ENCODE data around the gene RSPO3.

The RSPO3 gene

GRCh38 chr6:127190552-127190951 lies 72.1 kb downstream of the RSPO3 start:
- Histone ChIP-seq H3K4me1 (no peaks in the 10 kb centered on the region), H3K9me3 (no peaks in the 10 kb centered on the region), H3K4me3 (ENCODE audit: low read depth, low read length) (no peak overlapping the region), H3K36me3 (no peaks in the 10 kb centered on the region), H3K27me3 (peaks cover under 1% of the 10 kb centered on the region; the same call in 1 of the 2 replicates)
- peak; percentile 55 for TF ChIP-seq CTCF (IDR thresholded peaks at IDR 0.05; ENCODE audit: low read depth, low read length)
- DNase-seq, result no peak

- Histone ChIP-seq H3K4me1 (no peaks in the 10 kb centered on the region), H3K4me3 (ENCODE audit: low read depth, low read length) (no peak overlapping the region), H3K9me3 (no peaks in the 10 kb centered on the region), H3K27me3 (no peaks in the 10 kb centered on the region; the same call in 1 of the 2 replicates), H3K36me3 (no peaks in the 10 kb centered on the region)
- no peak for TF ChIP-seq CTCF (IDR thresholded peaks at IDR 0.05; ENCODE audit: low read depth, low read length)
- no peak for DNase-seq
Observed at GRCh38 chr6:127191716-127192115, 73.2 kb downstream of the RSPO3 start.

- Histone ChIP-seq H3K27me3 (peaks cover 5% of the 10 kb centered on the region; the same call in 1 of the 2 replicates), H3K36me3 (no peaks in the 10 kb centered on the region), H3K4me3 (ENCODE audit: low read depth, low read length) (no peak overlapping the region), H3K4me1 (no peaks in the 10 kb centered on the region), H3K9me3 (no peaks in the 10 kb centered on the region)
- DNase-seq, result no peak
- no peak for TF ChIP-seq CTCF (IDR thresholded peaks at IDR 0.05; ENCODE audit: low read depth, low read length)
Observed at GRCh38 chr6:127192911-127193541, 74.6 kb downstream of the RSPO3 start.

GRCh38 chr6:127195833-127196232 lies 77.4 kb downstream of the RSPO3 start:
- H3K36me3 ChIP-seq, result no peaks in the 10 kb centered on the region
- H3K4me1 ChIP-seq, result no peaks in the 10 kb centered on the region
- DNase-seq, result no peak
- H3K4me3 ChIP-seq (ENCODE audit: low read depth, low read length), result no peak overlapping the region
- H3K27me3 ChIP-seq, result peaks cover 5% of the 10 kb centered on the region
- H3K9me3 ChIP-seq, result no peaks in the 10 kb centered on the region
- TF ChIP-seq CTCF (IDR thresholded peaks at IDR 0.05; ENCODE audit: low read depth, low read length), result no peak

GRCh38 chr6:127198549-127198948 lies 80.1 kb downstream of the RSPO3 start:
- TF ChIP-seq CTCF (IDR thresholded peaks at IDR 0.05; ENCODE audit: low read depth, low read length), result no peak
- Histone ChIP-seq H3K36me3 (no peaks in the 10 kb centered on the region), H3K4me1 (no peaks in the 10 kb centered on the region), H3K9me3 (no peaks in the 10 kb centered on the region), H3K4me3 (ENCODE audit: low read depth, low read length) (no peak overlapping the region), H3K27me3 (peaks cover 5% of the 10 kb centered on the region)
- no peak for DNase-seq

- no peaks in the 10 kb centered on the region for H3K9me3 ChIP-seq
- H3K27me3 ChIP-seq, result peaks cover 5% of the 10 kb centered on the region
- no peaks in the 10 kb centered on the region for H3K36me3 ChIP-seq
- DNase-seq, result no peak
- no peaks in the 10 kb centered on the region for H3K4me1 ChIP-seq
- TF ChIP-seq CTCF (IDR thresholded peaks at IDR 0.05; ENCODE audit: low read depth, low read length), result no peak
- H3K4me3 ChIP-seq (ENCODE audit: low read depth, low read length), result no peak overlapping the region
Observed at GRCh38 chr6:127199470-127199869, 81.0 kb downstream of the RSPO3 start.

All from BE2C (cell line).